Lower lobe of right lung (tissue), 2 donors: ENCODE measurements around the gene RHBDL1. TPM values are rescaled to one million over a fixed set of nuclear protein-coding genes. Genes with fewer than 3 reads are reported as not detected.
A peak's percentile ranks its signal among the peaks of the same experiment; 100 is the strongest.

ENCODE experiments used
- ATAC-seq, 2 donors: fragments of 200-7000 bp; cut with Tn5 transposase; one replicate each; pipeline ENCODE4 v1.9.1; 2020 to 2022; ENCODE audit warnings: mild to moderate bottlenecking in 2 of 2, moderate library complexity in 2 of 2
- DNase-seq: peaks from one replicate; pipeline ENCODE4 v3.0.0-alpha.2; 2020
- H3K27ac ChIP-seq: fragments of 200-600 bp; one replicate; pipeline ENCODE4 v1.8.0; 2022
- H3K27me3 ChIP-seq: fragments of 200-600 bp; one replicate; pipeline ENCODE4 v1.8.0; 2022; ENCODE audit warnings: low read depth
- H3K36me3 ChIP-seq: fragments of 200-600 bp; one replicate; pipeline ENCODE4 v1.8.0; 2022; ENCODE audit warnings: mild to moderate bottlenecking
- H3K4me1 ChIP-seq: fragments of 200-600 bp; one replicate; pipeline ENCODE4 v1.8.0; 2022
- H3K4me3 ChIP-seq: fragments of 200-600 bp; one replicate; pipeline ENCODE4 v1.8.0; 2022; ENCODE audit warnings: mild to moderate bottlenecking
- H3K9me3 ChIP-seq: fragments of 200-600 bp; one replicate; pipeline ENCODE4 v1.8.0; 2022
- intact Hi-C: fragments of 100-400 bp; cut with DNase I; formaldehyde crosslinking; loops from one replicate; pipeline ENCODE4 v1.11.0; 2022
- long read RNA-seq: library from polyadenylated mRNA; unstranded; transcript quantifications from one replicate; pipeline ENCODE4 v2.0.0, GENCODE V29; 2021
- total RNA-seq: library from RNA; stranded (reverse); fragmentation: NEBNext Ultra II Directional; extraction: Animal tissue kit (Norgen Biotek cat#: 25700); gene quantifications from one replicate; pipeline ENCODE4 v1.2.1, GENCODE V29; 2021
- TF ChIP-seq, protein P1 (sequence below): fragments of 200-600 bp; IDR thresholded peaks from one replicate; pipeline ENCODE4 v1.8.0; 2022; ENCODE audit warnings: antibody characterized with exemption, mild to moderate bottlenecking
- donor health status: DM: no; HTN: yes; CAD: no; lungs with severe emphysema.

The RHBDL1 gene
- total RNA-seq, result 2.0 TPM
- long read RNA-seq, partial matches to known transcripts, result 0 of 1 reads
- long read RNA-seq, other reads (novel, unspliced or antisense), result 1 of 1 reads

DNA sequence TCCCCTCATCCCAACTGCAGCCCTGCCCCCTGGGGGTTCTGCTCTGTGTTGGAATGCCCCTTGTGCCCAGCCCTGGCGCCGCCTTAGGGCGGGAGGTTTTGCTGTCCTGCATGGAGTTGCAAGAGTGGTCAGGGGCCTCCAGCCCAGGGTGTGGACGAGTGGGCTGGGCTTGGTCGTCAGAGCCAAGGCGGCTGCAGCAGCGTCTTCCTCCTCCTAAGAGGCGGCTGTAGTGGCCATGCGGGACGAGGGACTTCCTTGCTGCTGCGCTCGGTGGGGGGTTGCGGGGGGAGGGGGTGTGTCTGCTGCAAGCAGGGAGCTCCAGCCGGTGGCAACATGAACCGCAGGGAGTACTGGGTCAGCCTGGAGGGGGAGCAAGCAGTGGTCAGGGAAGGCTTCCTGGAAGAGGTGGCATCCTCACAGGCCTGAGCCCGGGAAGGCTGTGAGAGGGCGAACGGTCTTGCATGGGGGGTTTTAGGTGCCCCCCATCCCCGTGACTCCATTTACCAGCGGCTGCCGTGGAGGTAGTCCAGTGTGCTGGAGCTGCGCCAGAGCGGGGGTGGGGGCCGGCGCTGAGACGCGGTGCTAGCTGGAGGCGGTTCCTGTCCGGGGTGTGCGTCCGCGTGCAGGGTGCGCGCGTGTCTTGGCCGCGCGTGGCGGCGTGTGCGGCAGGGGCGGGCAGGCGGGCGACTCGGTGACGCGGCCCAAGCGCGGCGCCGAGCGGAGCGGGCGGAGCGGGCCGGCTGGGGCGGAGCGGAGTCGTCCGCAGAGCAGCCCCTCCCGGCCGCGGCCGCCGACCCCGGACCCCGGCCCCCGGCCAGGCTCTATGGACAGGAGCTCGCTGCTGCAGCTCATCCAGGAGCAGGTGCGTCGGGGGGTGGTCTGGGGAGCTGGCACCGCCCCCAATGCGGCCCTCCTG, at the start of gene RHBDL1:
Gene RHBDL1, plus strand, starts transcription at position 704 of the 916 bp plus-strand sequence. Its CDS starts 120 bp downstream, at position 824.
- no peaks in the 10 kb centered on the region for H3K9me3 ChIP-seq
- intact Hi-C loops, result no loop called here
- peaks cover 19% of the 10 kb centered on the region for H3K4me1 ChIP-seq
- DNase-seq (peak; percentile 68), ATAC-seq (no peak)
- TF ChIP-seq, protein P1, sequence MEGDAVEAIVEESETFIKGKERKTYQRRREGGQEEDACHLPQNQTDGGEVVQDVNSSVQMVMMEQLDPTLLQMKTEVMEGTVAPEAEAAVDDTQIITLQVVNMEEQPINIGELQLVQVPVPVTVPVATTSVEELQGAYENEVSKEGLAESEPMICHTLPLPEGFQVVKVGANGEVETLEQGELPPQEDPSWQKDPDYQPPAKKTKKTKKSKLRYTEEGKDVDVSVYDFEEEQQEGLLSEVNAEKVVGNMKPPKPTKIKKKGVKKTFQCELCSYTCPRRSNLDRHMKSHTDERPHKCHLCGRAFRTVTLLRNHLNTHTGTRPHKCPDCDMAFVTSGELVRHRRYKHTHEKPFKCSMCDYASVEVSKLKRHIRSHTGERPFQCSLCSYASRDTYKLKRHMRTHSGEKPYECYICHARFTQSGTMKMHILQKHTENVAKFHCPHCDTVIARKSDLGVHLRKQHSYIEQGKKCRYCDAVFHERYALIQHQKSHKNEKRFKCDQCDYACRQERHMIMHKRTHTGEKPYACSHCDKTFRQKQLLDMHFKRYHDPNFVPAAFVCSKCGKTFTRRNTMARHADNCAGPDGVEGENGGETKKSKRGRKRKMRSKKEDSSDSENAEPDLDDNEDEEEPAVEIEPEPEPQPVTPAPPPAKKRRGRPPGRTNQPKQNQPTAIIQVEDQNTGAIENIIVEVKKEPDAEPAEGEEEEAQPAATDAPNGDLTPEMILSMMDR, result no peak
- peak within 1 kb of the TSS; percentile 41 for H3K4me3 ChIP-seq
- H3K36me3 ChIP-seq, result peaks cover 39% of the 10 kb centered on the region
- peaks cover 11% of the 10 kb centered on the region for H3K27me3 ChIP-seq
- H3K27ac ChIP-seq, result no peak within 1 kb of the TSS

DNA sequence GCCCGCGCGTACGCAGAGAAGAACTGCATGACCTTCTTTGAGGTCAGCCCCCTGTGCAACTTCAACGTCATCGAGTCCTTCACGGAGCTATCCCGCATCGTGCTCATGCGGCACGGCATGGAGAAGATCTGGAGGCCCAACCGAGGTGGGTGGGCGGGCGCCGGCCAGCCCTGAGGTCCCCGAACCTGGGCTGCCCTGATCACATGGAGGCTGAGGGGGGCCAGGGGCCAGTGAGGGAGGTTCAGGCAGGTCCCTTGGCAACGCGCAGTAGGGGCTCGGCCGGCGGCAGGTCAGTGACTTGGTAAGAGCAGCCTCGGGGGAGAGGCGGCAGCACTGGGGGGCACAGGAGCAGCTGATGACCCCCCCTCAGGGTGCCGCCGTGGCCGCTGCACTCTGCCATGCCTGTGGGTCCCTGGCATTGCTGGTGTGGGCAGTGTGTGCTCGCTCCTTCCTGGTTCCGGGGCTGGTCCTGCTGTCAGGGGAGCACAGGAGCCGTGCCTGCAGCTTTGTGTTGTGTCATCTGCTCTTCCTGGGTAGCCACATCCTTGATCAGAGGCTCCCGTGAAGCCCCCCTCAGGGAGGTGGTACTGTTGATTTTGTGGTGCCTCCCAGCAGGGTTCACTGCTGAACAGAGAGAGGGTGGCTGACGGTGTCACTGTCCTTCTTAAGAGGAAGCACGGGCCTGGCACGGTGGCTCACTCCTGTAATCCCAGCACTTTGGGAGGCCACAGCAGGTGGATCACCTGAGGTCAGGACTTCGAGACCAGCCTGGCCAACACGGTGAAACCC, 49.3 kb upstream of the RHBDL1 start:
- intact Hi-C loops, result no loop called here
- H3K27me3 ChIP-seq, result no peaks in the 10 kb centered on the region
- peaks cover 45% of the 10 kb centered on the region for H3K36me3 ChIP-seq
- TF ChIP-seq, protein P1, result no peak
- H3K4me3 ChIP-seq, result no peak overlapping the region
- no peak for DNase-seq
- ATAC-seq, result no peak
- H3K27ac ChIP-seq, result no peak overlapping the region
- H3K9me3 ChIP-seq, result no peaks in the 10 kb centered on the region
- peaks cover 57% of the 10 kb centered on the region for H3K4me1 ChIP-seq

DNA sequence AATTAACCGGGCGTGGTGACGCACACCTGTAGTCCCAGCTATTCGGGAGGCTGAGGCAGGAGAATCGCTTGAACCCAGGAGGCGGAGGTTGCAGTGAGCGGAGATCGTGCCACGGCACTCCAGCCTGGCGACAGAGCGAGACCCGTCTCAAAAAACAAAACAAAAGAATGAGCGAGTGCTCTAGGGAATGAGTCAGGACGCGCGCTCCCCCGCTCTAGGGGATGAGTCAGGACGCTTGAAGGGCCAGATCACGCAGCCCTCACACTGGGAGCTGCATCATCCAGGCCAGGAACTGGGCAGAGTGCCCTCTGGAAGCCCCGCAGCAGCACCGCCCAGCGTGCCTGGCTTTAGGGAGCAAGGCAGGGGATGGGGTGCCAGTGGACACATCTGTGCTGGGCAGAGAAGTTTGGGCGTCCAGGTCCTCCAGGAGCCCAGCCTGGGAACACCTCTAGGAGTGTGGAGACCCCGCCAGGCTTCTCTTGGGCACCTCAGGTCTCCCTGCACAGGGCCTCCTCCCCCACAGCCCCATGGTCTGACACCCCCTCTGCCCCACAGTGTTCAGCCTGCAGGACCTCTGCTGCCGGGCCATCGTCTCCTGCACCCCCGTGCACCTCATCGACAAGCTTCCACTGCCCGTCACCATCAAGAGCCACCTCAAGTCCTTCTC, 48.6 kb upstream of the RHBDL1 start:
- Histone ChIP-seq H3K27ac (peak overlapping the region; percentile 64), H3K4me1 (peaks cover 52% of the 10 kb centered on the region), H3K36me3 (peaks cover 45% of the 10 kb centered on the region), H3K27me3 (no peaks in the 10 kb centered on the region), H3K4me3 (no peak overlapping the region), H3K9me3 (no peaks in the 10 kb centered on the region)
- intact Hi-C loops, result no loop called here
- TF ChIP-seq, protein P1, result no peak
- DNase-seq (no peak), ATAC-seq (no peak)

DNA sequence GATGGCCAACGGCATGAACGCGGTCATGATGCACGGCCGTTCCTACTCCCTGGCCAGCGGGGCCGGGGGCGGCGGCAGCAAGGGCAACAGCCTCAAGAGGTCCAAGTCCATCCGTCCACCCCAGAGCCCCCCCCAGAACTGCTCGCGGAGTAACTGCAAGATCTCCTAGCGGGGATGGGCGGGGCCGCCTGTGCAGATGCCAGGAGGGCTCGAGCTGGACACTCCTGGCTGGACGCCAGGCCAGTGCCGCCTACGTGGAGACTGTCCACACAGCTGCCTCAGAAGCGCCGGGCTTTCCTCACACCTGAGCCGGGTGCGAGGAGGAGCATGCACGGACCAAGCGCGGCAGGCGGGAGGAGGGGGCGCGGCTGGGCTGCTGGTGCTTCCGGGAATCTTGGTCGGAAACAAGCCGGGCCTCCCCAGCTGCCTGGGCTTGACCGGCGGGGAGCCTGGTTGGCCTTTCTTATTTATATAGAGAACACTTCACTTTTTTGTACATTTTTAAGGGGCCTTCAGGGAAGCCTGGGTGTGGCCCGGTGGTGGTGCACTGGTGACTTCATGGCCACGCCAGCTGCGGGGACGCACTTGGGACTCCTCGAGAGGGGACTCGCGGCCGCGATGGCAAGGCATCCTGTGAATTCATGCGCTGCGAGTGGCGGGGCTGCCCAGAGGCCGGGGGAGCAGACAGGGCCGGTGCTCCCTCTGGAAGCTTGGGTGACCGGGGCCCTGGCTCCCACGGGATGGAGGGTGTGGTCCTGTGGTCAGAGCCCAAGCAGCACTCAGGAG, 47.8 kb upstream of the RHBDL1 start:
- H3K4me1 ChIP-seq, result peaks cover 45% of the 10 kb centered on the region
- intact Hi-C loops, result no loop called here
- TF ChIP-seq, protein P1, result no peak
- peak overlapping the region; percentile 64 for H3K27ac ChIP-seq
- no peaks in the 10 kb centered on the region for H3K27me3 ChIP-seq
- ATAC-seq (peak; percentile 77 to 79), DNase-seq (peak; percentile 88)
- H3K36me3 ChIP-seq, result peaks cover 45% of the 10 kb centered on the region
- H3K4me3 ChIP-seq, result no peak overlapping the region
- no peaks in the 10 kb centered on the region for H3K9me3 ChIP-seq
